Hematopoietic multipotent progenitor cell treated with erythropoietin and hydrocortisone succinate and interleukin-3 and kit ligand, for 8 days (in vitro differentiated cells): ENCODE data around the gene GALNS.

ENCODE experiments used
- DNase-seq: peaks from one replicate; pipeline ENCODE4 v3.0.0-alpha.2; 2015

The GALNS gene

GRCh38 chr16:88855176-88855575 is 1.6 kb downstream of the GALNS start:
- DNase-seq: no peak

GRCh38 chr16:88854306-88855111 is 2.2 kb downstream of the GALNS start:
- DNase-seq: no peak

GRCh38 chr16:88853325-88853941 is 3.3 kb downstream of the GALNS start:
- DNase-seq: no peak

- no peak for DNase-seq
These were observed 5.1 kb downstream of the GALNS start for GRCh38 chr16:88851616-88852015.

- DNase-seq: no peak
These were observed 6.1 kb downstream of the GALNS start for GRCh38 chr16:88850531-88851199.

- no peak for DNase-seq
These were observed 8.2 kb downstream of the GALNS start for GRCh38 chr16:88848557-88848956.

- no peak for DNase-seq
These were observed 9.1 kb downstream of the GALNS start for GRCh38 chr16:88847654-88848053.

- no peak for DNase-seq
These were observed 10.7 kb downstream of the GALNS start for GRCh38 chr16:88846088-88846487.

GRCh38 chr16:88844419-88845036 is 12.2 kb downstream of the GALNS start:
- no peak for DNase-seq

- no peak for DNase-seq
These were observed 13.5 kb downstream of the GALNS start for GRCh38 chr16:88843256-88843655.

GRCh38 chr16:88842806-88843205 is 13.9 kb downstream of the GALNS start:
- DNase-seq: no peak

GRCh38 chr16:88842308-88842756 is 14.4 kb downstream of the GALNS start:
- DNase-seq: no peak

GRCh38 chr16:88841521-88842307 is 15.0 kb downstream of the GALNS start:
- no peak for DNase-seq

GRCh38 chr16:88840600-88841215 is 16.0 kb downstream of the GALNS start:
- no peak for DNase-seq

GRCh38 chr16:88839745-88840599 is 16.8 kb downstream of the GALNS start:
- no peak for DNase-seq

GRCh38 chr16:88839026-88839529 is 17.7 kb downstream of the GALNS start:
- DNase-seq: no peak

- DNase-seq: no peak
These were observed 18.2 kb downstream of the GALNS start for GRCh38 chr16:88838566-88838965.

GRCh38 chr16:88837806-88838205 is 18.9 kb downstream of the GALNS start:
- DNase-seq: no peak

GRCh38 chr16:88836791-88837190 is 20.0 kb downstream of the GALNS start:
- no peak for DNase-seq

- no peak for DNase-seq
These were observed 20.9 kb downstream of the GALNS start for GRCh38 chr16:88835818-88836217.

- no peak for DNase-seq
These were observed 21.4 kb downstream of the GALNS start for GRCh38 chr16:88835383-88835782.
